Brain microvascular endothelial cell (primary cell): Measurements from ENCODE around the gene KAZN.

ENCODE experiments used
- DNase-seq: peaks from one replicate; pipeline ENCODE4 v3.0.0-alpha.2; 2020
- H3K27ac ChIP-seq: fragments of 250-450 bp; sonication (Bioruptor Pico); 2 replicates; pipeline ENCODE4 v1.5.1; 2020; ENCODE audit warnings: mild to moderate bottlenecking, moderate library complexity
- H3K27me3 ChIP-seq: fragments of 250-450 bp; sonication (Bioruptor Pico); replicated peaks from 2 replicates; pipeline ENCODE4 v1.5.1; 2020; ENCODE audit warnings: mild to moderate bottlenecking
- H3K36me3 ChIP-seq: fragments of 250-450 bp; sonication (Bioruptor Pico); replicated peaks from 2 replicates; pipeline ENCODE4 v1.5.1; 2020; ENCODE audit warnings: mild to moderate bottlenecking
- H3K4me3 ChIP-seq: 2 replicates; pipeline ENCODE4 v1.5.1; 2011; ENCODE audit warnings: low read depth, mild to moderate bottlenecking, control low read depth, low read length, moderate library complexity
- in situ Hi-C: cut with HindIII; loops from 2 replicates; pipeline ENCODE4 v1.10.0; 2017; ENCODE audit warnings: low sequenced_read_pairs, low pct_ligation_motif_present
- TF ChIP-seq, protein P1 (sequence below): IDR thresholded peaks from 2 replicates; pipeline ENCODE4 v1.5.1; 2011; ENCODE audit warnings: low read depth, mild to moderate bottlenecking, moderate library complexity, low read length, control low read depth, inconsistent platforms; ENCODE audit errors: missing control alignments

The KAZN gene

GRCh38 chr1:14787604-14788003 is 189.1 kb downstream of the KAZN start:
- H3K27ac ChIP-seq: no peak overlapping the region
- TF ChIP-seq, protein P1, sequence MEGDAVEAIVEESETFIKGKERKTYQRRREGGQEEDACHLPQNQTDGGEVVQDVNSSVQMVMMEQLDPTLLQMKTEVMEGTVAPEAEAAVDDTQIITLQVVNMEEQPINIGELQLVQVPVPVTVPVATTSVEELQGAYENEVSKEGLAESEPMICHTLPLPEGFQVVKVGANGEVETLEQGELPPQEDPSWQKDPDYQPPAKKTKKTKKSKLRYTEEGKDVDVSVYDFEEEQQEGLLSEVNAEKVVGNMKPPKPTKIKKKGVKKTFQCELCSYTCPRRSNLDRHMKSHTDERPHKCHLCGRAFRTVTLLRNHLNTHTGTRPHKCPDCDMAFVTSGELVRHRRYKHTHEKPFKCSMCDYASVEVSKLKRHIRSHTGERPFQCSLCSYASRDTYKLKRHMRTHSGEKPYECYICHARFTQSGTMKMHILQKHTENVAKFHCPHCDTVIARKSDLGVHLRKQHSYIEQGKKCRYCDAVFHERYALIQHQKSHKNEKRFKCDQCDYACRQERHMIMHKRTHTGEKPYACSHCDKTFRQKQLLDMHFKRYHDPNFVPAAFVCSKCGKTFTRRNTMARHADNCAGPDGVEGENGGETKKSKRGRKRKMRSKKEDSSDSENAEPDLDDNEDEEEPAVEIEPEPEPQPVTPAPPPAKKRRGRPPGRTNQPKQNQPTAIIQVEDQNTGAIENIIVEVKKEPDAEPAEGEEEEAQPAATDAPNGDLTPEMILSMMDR: no peak
- H3K4me3 ChIP-seq: no peak overlapping the region
- in situ Hi-C loops: no loop called here
- no peak for DNase-seq
- no peaks in the 10 kb centered on the region for H3K36me3 ChIP-seq
- no peaks in the 10 kb centered on the region for H3K27me3 ChIP-seq

GRCh38 chr1:14788080-14788479 is 189.6 kb downstream of the KAZN start:
- Histone ChIP-seq H3K4me3 (no peak overlapping the region), H3K36me3 (no peaks in the 10 kb centered on the region), H3K27me3 (no peaks in the 10 kb centered on the region), H3K27ac (no peak overlapping the region)
- DNase-seq: no peak
- in situ Hi-C loops: no loop called here
- TF ChIP-seq, protein P1: no peak

DNA sequence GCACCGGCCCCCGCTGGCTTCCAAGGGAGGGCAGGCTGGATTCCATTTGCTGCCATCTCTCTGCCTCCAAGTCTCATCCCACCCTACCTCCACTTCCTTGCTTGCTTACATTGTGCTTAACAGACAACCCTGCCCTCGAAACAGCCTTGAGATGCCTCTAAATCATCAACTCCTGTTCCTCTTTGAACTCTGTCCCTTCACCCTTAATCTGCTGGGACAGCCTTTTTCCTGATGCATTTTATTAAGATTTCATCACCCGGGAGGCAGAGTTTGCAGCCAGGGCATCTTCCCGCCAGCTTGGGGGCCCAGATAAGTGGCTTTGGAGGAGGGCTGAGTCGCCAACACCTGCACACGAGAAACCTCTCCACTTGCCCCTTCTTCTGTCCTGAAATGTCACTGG is 192.5 kb downstream of the KAZN start:
- TF ChIP-seq, protein P1: no peak

DNA sequence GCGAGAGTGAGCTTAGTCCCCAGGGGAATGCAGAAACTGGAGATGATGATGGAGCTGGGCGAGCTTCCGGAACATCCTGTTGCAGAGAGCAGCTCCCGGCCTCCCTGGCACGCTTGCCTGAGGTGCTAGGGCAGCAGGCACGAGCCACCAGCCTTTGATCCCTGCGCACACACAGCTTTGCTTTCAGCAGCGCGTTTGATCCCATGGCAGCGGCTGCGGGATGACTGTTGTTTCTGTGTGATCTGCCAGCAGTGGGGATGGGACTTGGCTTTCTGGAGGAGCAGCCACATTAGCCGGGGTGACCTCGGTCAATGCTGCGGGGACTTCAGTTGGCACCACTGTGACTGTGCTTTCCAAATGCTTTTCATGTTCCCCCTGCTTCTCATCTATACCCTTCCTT is 193.2 kb downstream of the KAZN start:
- no peak overlapping the region for H3K27ac ChIP-seq
- no peaks in the 10 kb centered on the region for H3K36me3 ChIP-seq
- H3K27me3 ChIP-seq: no peaks in the 10 kb centered on the region
- in situ Hi-C loops: no loop called here
- TF ChIP-seq, protein P1: no peak
- DNase-seq: no peak
- no peak overlapping the region for H3K4me3 ChIP-seq

More for the DNA sequence above, 192.5 kb downstream of the KAZN start:
- H3K4me3 ChIP-seq: no peak overlapping the region
- in situ Hi-C loops: no loop called here
- no peaks in the 10 kb centered on the region for H3K27me3 ChIP-seq
- no peak for DNase-seq
- no peak overlapping the region for H3K27ac ChIP-seq
- H3K36me3 ChIP-seq: no peaks in the 10 kb centered on the region

DNA sequence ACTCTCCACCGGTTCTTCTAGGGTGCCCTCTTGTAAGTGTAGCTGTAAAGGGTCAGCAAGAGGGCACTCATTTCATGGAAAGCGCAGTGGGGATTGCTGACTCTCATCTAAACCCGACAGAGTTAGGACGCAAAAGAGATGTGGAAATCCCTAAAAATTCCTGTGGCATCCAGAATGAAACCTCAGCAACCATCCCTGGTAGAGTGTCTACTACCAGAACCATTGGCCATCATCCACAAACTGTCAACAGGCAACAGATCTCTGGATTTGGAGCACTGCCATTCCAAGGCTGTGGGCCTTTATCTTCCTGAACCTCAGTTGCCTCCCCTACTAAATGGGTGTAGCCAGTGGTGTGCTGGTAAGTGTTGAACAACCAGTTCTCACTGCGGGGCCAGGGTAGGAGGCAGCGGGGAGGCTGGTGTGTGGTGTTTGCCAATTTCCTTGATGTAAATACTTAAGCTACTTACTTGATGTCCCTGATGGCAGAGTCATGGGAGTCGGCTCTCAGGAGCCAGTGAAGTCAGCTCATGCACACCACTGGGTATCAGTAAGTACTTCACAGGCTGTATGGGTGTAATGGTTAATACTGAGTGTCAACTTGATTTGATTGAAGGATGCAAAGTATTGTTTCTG is 195.8 kb downstream of the KAZN start:
- H3K36me3 ChIP-seq: no peaks in the 10 kb centered on the region
- H3K4me3 ChIP-seq: no peak overlapping the region
- TF ChIP-seq, protein P1: no peak
- DNase-seq: no peak
- in situ Hi-C loops: no loop called here
- H3K27me3 ChIP-seq: no peaks in the 10 kb centered on the region
- H3K27ac ChIP-seq: no peak overlapping the region

GRCh38 chr1:14794906-14795305 is 196.4 kb downstream of the KAZN start:
- in situ Hi-C loops: no loop called here
- DNase-seq: no peak
- Histone ChIP-seq H3K27ac (no peak overlapping the region), H3K27me3 (no peaks in the 10 kb centered on the region), H3K4me3 (no peak overlapping the region), H3K36me3 (no peaks in the 10 kb centered on the region)
- TF ChIP-seq, protein P1: no peak
